ENCODE data around the gene TBKBP1. TPM values are rescaled to one million over a fixed set of nuclear protein-coding genes. Genes with fewer than 3 reads are reported as not detected.
A peak's percentile ranks its signal among the peaks of the same experiment; 100 is the strongest.

The TBKBP1 gene
- total RNA-seq, 2 donors from 2014 or later = 13.7 to 17.9 TPM

- ATAC-seq (no peak), DNase-seq (no peak)
- intact Hi-C loops (cut with DNase I) = loop anchor here in 1 of 2 donors (5.0 kb wide), 1 partner anchor 105 kb away; no protein-coding TSS in a partner anchor
Observed at GRCh38 chr17:47696717-47697642, 3.0 kb downstream of the TBKBP1 start.

GRCh38 chr17:47697906-47698711 lies 4.1 kb downstream of the TBKBP1 start:
- DNase-seq (no peak), ATAC-seq (no peak)
- intact Hi-C loops (cut with DNase I) = loop anchor here in 1 of 2 donors (5.0 kb wide), 1 partner anchor 104 kb away; no protein-coding TSS in a partner anchor

GRCh38 chr17:47698749-47699535 lies 5.0 kb downstream of the TBKBP1 start:
- peak; percentile 58 for DNase-seq
- intact Hi-C loops (cut with DNase I) = loop anchor here in 1 of 2 donors (5.0 kb wide), 1 partner anchor 103 kb away; no protein-coding TSS in a partner anchor
- no peak for ATAC-seq

GRCh38 chr17:47699536-47699840 lies 5.5 kb downstream of the TBKBP1 start:
- DNase-seq = no peak
- intact Hi-C loops (cut with DNase I) = loop anchor here in 1 of 2 donors (5.0 kb wide), 1 partner anchor 103 kb away; no protein-coding TSS in a partner anchor
- no peak for ATAC-seq

DNA sequence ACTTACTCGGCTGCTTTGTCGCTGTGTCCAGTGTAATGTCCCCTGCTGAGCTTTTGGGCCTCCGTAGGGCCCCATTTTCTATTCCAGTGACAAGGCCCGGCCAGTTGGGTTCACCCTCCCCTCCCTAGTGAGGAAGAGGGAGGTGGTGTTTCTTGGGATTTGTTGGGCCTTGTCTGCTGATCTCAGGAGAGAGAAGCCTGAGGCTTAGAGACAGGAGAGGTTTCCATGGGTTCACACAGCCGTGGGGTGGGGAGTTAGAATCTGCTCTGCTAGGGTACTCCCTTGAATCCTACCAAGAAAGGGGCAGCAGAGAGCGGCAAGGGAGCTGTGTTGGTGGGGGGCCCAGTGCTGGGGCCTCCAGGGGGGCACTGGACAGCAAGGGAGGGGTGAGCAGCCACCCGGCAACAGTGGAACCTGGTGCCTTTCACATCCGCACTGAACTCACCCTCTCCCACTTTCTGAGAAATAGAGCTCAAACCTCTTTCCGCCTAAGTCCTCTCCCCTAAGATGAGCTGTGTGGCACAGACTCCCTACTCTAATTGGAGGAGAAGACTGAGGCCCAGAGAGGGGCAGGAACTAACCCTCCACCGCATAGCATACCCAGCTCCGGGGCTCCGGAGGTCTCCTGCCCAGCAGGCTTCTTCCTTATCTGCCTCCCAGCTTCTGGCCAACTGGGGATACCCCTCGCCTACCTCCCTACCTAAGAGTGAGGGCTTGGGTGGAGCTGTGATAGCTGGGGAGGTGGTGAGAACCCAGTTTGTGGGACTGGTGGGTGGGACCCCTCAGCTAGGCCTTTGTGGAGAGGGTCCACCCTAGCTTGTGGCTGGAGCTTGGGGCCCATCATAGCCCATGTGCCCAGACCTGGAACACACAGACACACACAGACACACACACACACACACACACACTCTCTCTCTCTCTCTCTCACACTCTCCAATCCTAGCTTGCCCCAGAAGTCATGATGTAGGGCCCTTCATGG lies 6.8 kb downstream of the TBKBP1 start:
- intact Hi-C loops (cut with DNase I) = no loop called here
- DNase-seq = no peak
- no peak for ATAC-seq

GRCh38 chr17:47701608-47702007 lies 7.6 kb downstream of the TBKBP1 start:
- DNase-seq (no peak), ATAC-seq (no peak)
- intact Hi-C loops (cut with DNase I) = no loop called here

DNA sequence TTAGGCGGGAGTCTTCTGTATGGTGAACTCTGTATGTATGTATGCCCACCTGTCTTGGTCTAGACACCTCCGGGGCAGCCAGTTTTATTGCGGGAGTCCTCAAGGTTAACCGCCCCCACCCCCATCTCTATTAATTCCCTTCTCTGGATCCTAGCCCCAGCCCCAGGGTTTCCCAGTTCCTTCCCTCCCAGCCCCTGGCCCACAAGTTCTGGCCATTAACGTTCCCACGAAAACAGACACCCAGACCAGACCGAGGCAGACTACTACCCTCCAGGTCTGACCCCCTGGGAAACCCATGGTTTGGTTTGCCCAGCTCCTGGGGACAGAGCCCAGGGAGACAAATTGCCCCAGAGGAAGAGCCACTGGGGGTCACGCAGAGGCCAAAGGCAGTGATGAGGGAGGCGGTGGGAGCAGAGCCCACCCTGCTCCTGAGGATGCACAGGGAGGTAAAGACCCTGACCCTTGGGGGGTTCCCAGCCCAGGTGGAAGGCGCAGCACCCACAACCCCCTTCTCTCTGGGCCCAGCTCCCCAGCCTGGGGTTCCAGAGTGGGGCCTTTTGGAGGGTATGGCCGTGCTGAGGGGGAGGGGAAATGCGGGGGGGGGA lies 8.5 kb downstream of the TBKBP1 start:
- DNase-seq (no peak), ATAC-seq (no peak)
- intact Hi-C loops (cut with DNase I) = no loop called here

- no peak for DNase-seq
- intact Hi-C loops (cut with DNase I) = no loop called here
- no peak for ATAC-seq
Observed at GRCh38 chr17:47703191-47703591, 9.2 kb downstream of the TBKBP1 start.

GRCh38 chr17:47703671-47704070 lies 9.7 kb downstream of the TBKBP1 start:
- ATAC-seq = no peak
- DNase-seq = no peak
- intact Hi-C loops (cut with DNase I) = no loop called here

DNA sequence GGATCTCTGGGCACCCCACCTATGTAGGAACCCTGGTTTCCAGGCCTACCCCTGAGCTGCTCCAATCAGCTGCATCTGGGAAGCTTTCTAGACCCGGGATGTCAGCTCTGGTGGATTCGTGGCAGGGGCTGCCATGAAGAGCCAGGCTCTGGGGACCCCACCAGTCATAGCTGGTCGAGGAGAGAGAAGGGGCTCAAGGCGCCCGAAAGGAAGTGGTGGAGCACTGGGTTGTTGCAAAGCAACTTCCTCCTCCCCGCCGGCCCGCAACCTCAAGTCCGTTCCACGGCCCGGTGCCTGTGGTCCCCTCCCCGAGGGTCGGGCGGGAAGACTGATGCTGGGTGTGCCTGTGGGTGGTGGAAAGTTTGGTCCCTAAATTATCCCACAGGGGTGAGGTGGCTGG lies 10.2 kb downstream of the TBKBP1 start:
- no peak for ATAC-seq
- intact Hi-C loops (cut with DNase I) = no loop called here
- peak; percentile 28 for DNase-seq

DNA sequence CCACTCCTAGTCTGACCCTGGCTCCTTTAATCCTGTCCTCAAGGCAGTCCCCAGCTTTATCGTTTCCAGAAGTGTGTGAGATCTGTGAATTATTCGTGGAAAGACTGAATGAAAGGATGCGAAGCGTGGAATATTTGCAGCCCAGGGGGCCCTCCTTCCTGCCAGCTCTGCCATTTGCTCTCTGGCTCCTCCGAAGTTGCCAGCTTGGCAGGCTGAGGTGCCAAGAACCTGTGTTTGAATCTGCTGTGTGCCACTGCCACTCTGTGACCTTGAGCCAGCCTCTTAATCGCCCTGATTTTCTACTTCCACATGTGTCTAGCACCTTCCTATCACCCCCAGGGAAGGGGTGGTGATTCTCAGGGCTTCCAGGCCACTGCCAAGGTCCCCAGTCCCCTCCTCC lies 10.8 kb downstream of the TBKBP1 start:
- DNase-seq (no peak), ATAC-seq (no peak)
- intact Hi-C loops (cut with DNase I) = no loop called here

GRCh38 chr17:47705536-47706530 lies 11.9 kb downstream of the TBKBP1 start:
- intact Hi-C loops (cut with DNase I) = no loop called here
- no peak for DNase-seq
- no peak for ATAC-seq

DNA sequence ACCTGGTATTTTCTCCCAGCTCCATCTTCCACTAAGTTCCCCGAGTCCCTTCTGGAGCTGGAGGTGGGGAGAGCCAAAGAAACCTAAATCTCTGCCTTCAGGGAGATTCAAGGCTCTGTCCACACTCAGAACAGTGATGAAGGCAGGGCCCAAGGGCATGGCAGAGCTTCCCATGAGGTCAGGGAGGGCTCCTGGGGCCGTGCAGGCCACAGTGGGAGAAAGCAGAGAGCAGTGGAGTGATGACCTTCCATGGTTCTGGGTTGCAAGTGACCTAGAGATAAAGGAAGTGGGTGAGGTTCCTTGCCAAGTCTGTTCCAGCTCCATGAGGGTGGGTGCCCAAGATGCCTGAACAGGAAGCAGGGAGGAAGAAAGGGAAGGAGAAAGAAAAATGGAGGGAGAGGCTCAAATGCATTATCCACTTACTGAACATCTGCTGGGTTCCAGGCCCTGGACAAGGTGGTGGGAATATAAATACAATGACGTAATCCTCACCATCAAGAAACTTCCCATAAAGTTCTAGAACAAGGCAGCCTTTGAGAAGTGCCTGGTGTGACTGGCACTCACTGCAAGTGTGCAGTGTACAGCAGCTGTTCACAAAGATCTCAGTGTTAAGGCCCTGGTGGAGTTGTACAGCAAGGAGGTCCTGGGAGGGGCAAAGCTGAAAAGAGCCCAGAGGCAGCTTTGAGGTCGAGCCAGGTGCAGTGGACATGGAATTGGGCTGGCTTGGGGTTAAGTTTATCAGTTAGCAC lies 13.3 kb downstream of the TBKBP1 start:
- DNase-seq = no peak
- no peak for ATAC-seq
- intact Hi-C loops (cut with DNase I) = no loop called here

DNA sequence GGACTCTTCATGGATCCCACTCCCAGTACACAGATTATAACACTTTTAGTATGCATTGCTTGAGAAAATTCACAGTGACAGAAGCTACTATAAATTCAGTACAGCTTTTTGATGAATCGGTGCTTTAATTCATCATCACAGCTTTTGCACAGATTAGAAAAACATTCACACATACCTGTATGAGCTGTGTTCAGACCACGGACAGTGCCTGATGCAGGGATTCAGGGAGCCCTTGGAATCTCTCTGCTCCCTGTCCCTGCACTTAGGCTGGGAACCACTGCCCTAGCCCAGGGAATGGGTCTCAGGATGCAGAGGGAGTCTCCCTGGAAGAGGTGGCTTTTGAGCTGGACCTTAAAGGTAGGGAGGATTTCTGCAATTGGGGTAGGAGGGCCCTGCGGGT lies 13.9 kb downstream of the TBKBP1 start:
- no peak for DNase-seq
- intact Hi-C loops (cut with DNase I) = no loop called here
- ATAC-seq = no peak

DNA sequence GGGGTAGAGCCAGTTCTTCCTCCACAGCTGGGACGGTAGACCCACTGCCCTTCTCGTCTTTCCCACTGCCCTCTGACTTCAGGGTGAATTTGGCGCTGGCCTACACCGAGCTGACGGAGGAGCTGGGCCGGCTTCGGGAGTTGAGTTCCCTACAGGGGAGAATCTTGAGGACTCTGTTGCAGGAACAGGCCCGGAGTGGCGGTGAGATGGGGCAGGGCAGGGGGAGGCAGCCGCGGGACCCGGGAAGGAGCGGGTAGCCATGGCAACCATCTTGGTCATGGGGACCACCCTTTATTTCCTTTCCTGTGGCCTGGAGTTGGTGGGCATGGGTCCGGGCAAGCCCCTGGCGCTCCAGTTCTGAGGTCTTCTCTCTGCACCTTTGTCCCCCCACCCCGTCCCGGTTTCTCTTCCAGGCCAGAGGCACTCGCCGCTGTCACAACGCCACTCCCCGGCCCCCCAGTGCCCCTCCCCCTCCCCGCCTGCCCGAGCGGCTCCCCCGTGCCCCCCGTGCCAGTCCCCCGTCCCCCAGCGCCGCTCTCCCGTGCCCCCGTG lies 14.4 kb downstream of the TBKBP1 start:
- ATAC-seq (no peak), DNase-seq (no peak)
- intact Hi-C loops (cut with DNase I) = no loop called here

Measured in left cardiac atrium (tissue), 4 donors.